GM23248 (cell line): ENCODE measurements around the gene ZNF184.

ENCODE experiments used
- EZH2 ChIP-seq: fragments of 200-600 bp; sonication (generic); IDR thresholded peaks from 2 replicates; pipeline ENCODE4 v1.6.1; 2018; ENCODE audit warnings: antibody characterized with exemption, mild to moderate bottlenecking; ENCODE audit not compliant: insufficient read depth, poor library complexity, severe bottlenecking
- EZH2phosphoT487 ChIP-seq: fragments of 200-600 bp; sonication (generic); IDR thresholded peaks from 2 replicates; pipeline ENCODE4 v1.6.1; 2018; ENCODE audit warnings: antibody characterized with exemption, moderate library complexity, mild to moderate bottlenecking, low read depth; ENCODE audit not compliant: insufficient read depth

- TF ChIP-seq EZH2 (no peak), EZH2phosphoT487 (no peak)
These were observed 5.3 kb upstream of the ZNF184 start for GRCh38 chr6:27478141-27478705.
